Measurements from ENCODE around the gene SLC27A2. TPM values are rescaled to one million over a fixed set of nuclear protein-coding genes. Genes with fewer than 3 reads are reported as not detected.

The SLC27A2 gene
- total RNA-seq, 1 donor from 2014 or later, result 7.8 TPM

DNA sequence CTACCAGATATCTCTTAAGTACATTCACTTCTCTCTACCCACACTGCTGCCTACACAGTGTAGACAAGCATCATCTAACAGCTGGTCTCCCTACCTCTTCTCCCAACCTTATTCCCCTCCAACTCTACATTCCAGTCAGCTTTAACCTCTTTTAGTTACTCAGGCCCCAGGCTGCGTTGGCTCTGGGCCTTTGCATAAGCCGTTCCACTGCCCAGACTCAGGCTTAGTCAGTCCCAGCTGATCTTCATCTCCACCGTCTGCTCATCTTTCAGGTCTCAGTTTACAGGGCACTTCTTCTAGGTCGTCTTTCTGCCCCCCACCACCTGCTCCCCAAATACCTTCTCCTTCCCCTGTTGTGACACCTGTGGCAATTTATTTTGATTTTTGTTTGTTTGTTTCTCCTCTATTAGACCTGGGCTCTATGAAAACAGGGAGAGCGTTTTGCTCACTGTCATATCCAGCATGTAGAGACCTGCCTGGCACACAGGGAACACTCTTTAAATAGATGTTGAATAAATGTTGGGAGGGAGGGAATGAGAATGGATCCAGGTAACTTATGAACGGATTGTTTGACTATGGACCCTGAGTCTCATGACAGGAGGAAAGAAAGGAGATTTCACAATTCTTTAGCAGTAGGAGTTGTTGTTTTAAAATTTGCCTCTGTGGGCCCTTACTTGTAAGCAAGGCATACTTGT, 11.1 kb downstream of the SLC27A2 start:
- H3K27me3 ChIP-seq (ENCODE audit: control insufficient read depth, insufficient read depth, low read length), result no peaks in the 10 kb centered on the region
- no peaks in the 10 kb centered on the region for H3K36me3 ChIP-seq (ENCODE audit: control insufficient read depth, insufficient read depth, low read length)
- TF ChIP-seq, protein P1, sequence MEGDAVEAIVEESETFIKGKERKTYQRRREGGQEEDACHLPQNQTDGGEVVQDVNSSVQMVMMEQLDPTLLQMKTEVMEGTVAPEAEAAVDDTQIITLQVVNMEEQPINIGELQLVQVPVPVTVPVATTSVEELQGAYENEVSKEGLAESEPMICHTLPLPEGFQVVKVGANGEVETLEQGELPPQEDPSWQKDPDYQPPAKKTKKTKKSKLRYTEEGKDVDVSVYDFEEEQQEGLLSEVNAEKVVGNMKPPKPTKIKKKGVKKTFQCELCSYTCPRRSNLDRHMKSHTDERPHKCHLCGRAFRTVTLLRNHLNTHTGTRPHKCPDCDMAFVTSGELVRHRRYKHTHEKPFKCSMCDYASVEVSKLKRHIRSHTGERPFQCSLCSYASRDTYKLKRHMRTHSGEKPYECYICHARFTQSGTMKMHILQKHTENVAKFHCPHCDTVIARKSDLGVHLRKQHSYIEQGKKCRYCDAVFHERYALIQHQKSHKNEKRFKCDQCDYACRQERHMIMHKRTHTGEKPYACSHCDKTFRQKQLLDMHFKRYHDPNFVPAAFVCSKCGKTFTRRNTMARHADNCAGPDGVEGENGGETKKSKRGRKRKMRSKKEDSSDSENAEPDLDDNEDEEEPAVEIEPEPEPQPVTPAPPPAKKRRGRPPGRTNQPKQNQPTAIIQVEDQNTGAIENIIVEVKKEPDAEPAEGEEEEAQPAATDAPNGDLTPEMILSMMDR (IDR thresholded peaks at IDR 0.05; ENCODE audit: insufficient read depth, low read length, poor library complexity, severe bottlenecking), result no peak
- no peak for DNase-seq (ENCODE audit: low read depth)
- H3K4me3 ChIP-seq (ENCODE audit: low read depth, low read length), result no peak overlapping the region

- Histone ChIP-seq H3K36me3 (ENCODE audit: control insufficient read depth, insufficient read depth, low read length) (no peaks in the 10 kb centered on the region), H3K4me3 (ENCODE audit: low read depth, low read length) (no peak overlapping the region), H3K27me3 (ENCODE audit: control insufficient read depth, insufficient read depth, low read length) (no peaks in the 10 kb centered on the region)
- DNase-seq (ENCODE audit: low read depth), result no peak
- TF ChIP-seq, protein P1 (IDR thresholded peaks at IDR 0.05; ENCODE audit: insufficient read depth, low read length, poor library complexity, severe bottlenecking), result no peak
These were observed 20.0 kb downstream of the SLC27A2 start for GRCh38 chr15:50202003-50202402.

GRCh38 chr15:50206020-50206419, 24.0 kb downstream of the SLC27A2 start:
- DNase-seq (ENCODE audit: low read depth), result no peak
- TF ChIP-seq, protein P1 (IDR thresholded peaks at IDR 0.05; ENCODE audit: insufficient read depth, low read length, poor library complexity, severe bottlenecking), result no peak
- Histone ChIP-seq H3K4me3 (ENCODE audit: low read depth, low read length) (no peak overlapping the region), H3K36me3 (ENCODE audit: control insufficient read depth, insufficient read depth, low read length) (no peaks in the 10 kb centered on the region), H3K27me3 (ENCODE audit: control insufficient read depth, insufficient read depth, low read length) (no peaks in the 10 kb centered on the region)

GRCh38 chr15:50209809-50210208, 27.8 kb downstream of the SLC27A2 start:
- TF ChIP-seq, protein P1 (IDR thresholded peaks at IDR 0.05; ENCODE audit: insufficient read depth, low read length, poor library complexity, severe bottlenecking), result no peak
- H3K36me3 ChIP-seq (ENCODE audit: control insufficient read depth, insufficient read depth, low read length), result no peaks in the 10 kb centered on the region

GRCh38 chr15:50210462-50211157, 28.6 kb downstream of the SLC27A2 start:
- Histone ChIP-seq H3K27me3 (ENCODE audit: control insufficient read depth, insufficient read depth, low read length) (no peaks in the 10 kb centered on the region), H3K36me3 (ENCODE audit: control insufficient read depth, insufficient read depth, low read length) (no peaks in the 10 kb centered on the region), H3K4me3 (ENCODE audit: low read depth, low read length) (no peak overlapping the region)
- no peak for DNase-seq (ENCODE audit: low read depth)
- TF ChIP-seq, protein P1 (IDR thresholded peaks at IDR 0.05; ENCODE audit: insufficient read depth, low read length, poor library complexity, severe bottlenecking), result no peak

More at GRCh38 chr15:50209809-50210208, 27.8 kb downstream of the SLC27A2 start:
- DNase-seq (ENCODE audit: low read depth), result no peak
- Histone ChIP-seq H3K27me3 (ENCODE audit: control insufficient read depth, insufficient read depth, low read length) (no peaks in the 10 kb centered on the region), H3K4me3 (ENCODE audit: low read depth, low read length) (no peak overlapping the region)
